HepG2 (cell line): ENCODE measurements around the gene CLIP2. TPM values are rescaled to one million over a fixed set of nuclear protein-coding genes. Genes with fewer than 3 reads are reported as not detected.

ENCODE experiments used
- ATF1 ChIP-seq: IDR thresholded peaks from 2 replicates; pipeline ENCODE4 v1.6.1; 2016; ENCODE audit warnings: mild to moderate bottlenecking, control low read depth
- CCAR2 ChIP-seq: fragments of 200-400 bp; formaldehyde crosslinking; optimal IDR thresholded peaks from 2 replicates; pipeline ENCODE3; 2018; ENCODE audit warnings: low read depth, mild to moderate bottlenecking, low read length, moderate library complexity
- ELF4 ChIP-seq: sonication (generic); formaldehyde crosslinking; IDR thresholded peaks from 2 replicates; pipeline ENCODE4 v1.5.0; 2020; ENCODE audit warnings: missing genetic modification reagents, mild to moderate bottlenecking, moderate library complexity, borderline replicate concordance
- FOXK2 ChIP-seq: fragments of 450-650 bp; IDR thresholded peaks from 2 replicates; pipeline ENCODE4 v1.6.1; 2016
- NRL ChIP-seq: sonication (generic); formaldehyde crosslinking; IDR thresholded peaks from 2 replicates; pipeline ENCODE4 v1.5.0; 2020; ENCODE audit warnings: missing genetic modification reagents, mild to moderate bottlenecking, moderate library complexity, borderline replicate concordance
- RNF2 ChIP-seq: fragments of 450-650 bp; conservative IDR thresholded peaks from 2 replicates; pipeline ENCODE4 v1.6.1; 2016; ENCODE audit warnings: low read depth
- SOX6 ChIP-seq, 2 experiments: fragments of 450-650 bp in 1 of 2; sonication (generic) in 1 of 2; formaldehyde crosslinking in 1 of 2; IDR thresholded peaks; 2 replicates each; pipeline versions ENCODE4 v1.4.0 to v1.6.1; 2017 to 2020; ENCODE audit warnings: antibody characterized with exemption in 1 of 2, mild to moderate bottlenecking in 1 of 2, missing genetic modification reagents in 1 of 2
- TMF1 ChIP-seq: sonication (generic); formaldehyde crosslinking; IDR thresholded peaks from 2 replicates; pipeline ENCODE4 v1.8.1; 2022; ENCODE audit warnings: low read depth, missing genetic modification reagents
- ZNF383 ChIP-seq: sonication (generic); formaldehyde crosslinking; IDR thresholded peaks from 2 replicates; pipeline ENCODE4 v1.4.0; 2020; ENCODE audit warnings: missing genetic modification reagents, mild to moderate bottlenecking, borderline replicate concordance
- ZSCAN22 ChIP-seq: sonication (generic); formaldehyde crosslinking; IDR thresholded peaks from 2 replicates; pipeline ENCODE4 v1.4.0; 2020; ENCODE audit warnings: mild to moderate bottlenecking, missing genetic modification reagents
- polyA plus RNA-seq, 8 experiments: library from polyadenylated mRNA; depleted of rRNA in 3 of 8; stranded (reverse) in 7 of 8; unstranded in 1 of 8; fragments of >200 nt; fragmentation: Illumina TruSeq in 4 of 8; extraction: Trizol in 4 of 8; gene quantifications; 2 replicates each; pipeline versions ENCODE4 v1.2.1 to v1.2.3, GENCODE V29; 2011 to 2016; ENCODE audit warnings: low read depth in 4 of 8, missing spikeins in 1 of 8, mixed read lengths in 1 of 8; ENCODE audit not compliant: insufficient read depth in 1 of 8
- total RNA-seq, 5 experiments: library from RNA; depleted of rRNA; stranded (reverse); fragments of >200 nt; fragmentation: Illumina TruSeq; extraction: Trizol; gene quantifications; 2 replicates each; pipeline ENCODE4 v1.2.3, GENCODE V29; 2016; ENCODE audit warnings: low read depth in 1 of 5
- TF ChIP-seq, protein P1 (sequence below): fragments of 450-650 bp; IDR thresholded peaks from 2 replicates; pipeline ENCODE4 v1.6.1; 2017; ENCODE audit warnings: mild to moderate bottlenecking
- TF ChIP-seq, protein P2 (sequence below): sonication (generic); formaldehyde crosslinking; IDR thresholded peaks from 2 replicates; pipeline ENCODE4 v1.4.0; 2020; ENCODE audit warnings: missing genetic modification reagents
- TF ChIP-seq, protein P3 (sequence below): sonication (generic); formaldehyde crosslinking; IDR thresholded peaks from 2 replicates; pipeline ENCODE4 v1.5.0; 2020; ENCODE audit warnings: mild to moderate bottlenecking, missing genetic modification reagents, moderate library complexity
- TF ChIP-seq, protein P4 (sequence below): sonication (generic); formaldehyde crosslinking; IDR thresholded peaks from 2 replicates; pipeline ENCODE4 v1.4.0; 2020; ENCODE audit warnings: missing genetic modification reagents, borderline replicate concordance
- TF ChIP-seq, protein P5 (sequence below): sonication (generic); formaldehyde crosslinking; IDR thresholded peaks from 2 replicates; pipeline ENCODE4 v1.5.1; 2020; ENCODE audit warnings: missing genetic modification reagents, mild to moderate bottlenecking, borderline replicate concordance

CLIP2 gene
- total and polyA plus RNA-seq, 2 of the 13 experiments (the other 11 are each of a cell fraction or from before 2014, with no cell fraction given), result 6.5 to 17.4 TPM

DNA sequence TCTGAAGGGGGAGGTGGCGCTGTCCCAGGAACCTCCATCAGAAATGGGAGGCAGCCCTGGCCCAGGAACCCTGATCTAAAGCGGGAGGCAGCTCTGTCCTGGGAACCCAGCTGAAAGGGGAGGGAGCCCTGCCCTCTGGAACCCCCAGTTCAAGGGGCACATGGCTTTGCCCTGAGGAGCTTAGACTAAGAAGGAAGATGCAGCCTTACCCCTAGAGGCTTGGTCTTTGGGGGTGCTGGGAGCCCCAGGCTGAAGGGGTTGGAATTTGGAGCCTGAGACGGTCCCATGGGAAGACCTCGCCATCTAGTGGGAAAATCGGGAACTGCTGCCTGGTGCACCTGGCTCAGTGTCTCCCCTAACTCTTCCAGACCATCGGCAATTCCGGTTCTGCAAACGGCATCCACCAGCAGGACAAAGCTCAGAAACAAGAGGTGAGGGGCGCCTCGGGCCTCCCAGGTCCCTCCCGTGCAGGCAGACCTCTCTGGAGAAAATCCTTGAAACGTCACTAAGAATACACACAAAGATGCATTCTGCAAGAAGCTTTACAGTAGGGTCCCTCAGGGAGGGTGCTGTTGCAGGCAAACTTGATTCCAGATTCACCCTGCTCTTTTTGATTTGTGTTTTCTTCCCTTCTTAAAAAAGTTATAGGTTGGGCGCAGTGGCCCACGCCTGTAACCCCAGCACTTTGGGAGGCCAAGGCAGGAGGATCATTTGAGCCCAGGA is 112.1 kb downstream of the CLIP2 start (continued):
- TF ChIP-seq, protein P1, sequence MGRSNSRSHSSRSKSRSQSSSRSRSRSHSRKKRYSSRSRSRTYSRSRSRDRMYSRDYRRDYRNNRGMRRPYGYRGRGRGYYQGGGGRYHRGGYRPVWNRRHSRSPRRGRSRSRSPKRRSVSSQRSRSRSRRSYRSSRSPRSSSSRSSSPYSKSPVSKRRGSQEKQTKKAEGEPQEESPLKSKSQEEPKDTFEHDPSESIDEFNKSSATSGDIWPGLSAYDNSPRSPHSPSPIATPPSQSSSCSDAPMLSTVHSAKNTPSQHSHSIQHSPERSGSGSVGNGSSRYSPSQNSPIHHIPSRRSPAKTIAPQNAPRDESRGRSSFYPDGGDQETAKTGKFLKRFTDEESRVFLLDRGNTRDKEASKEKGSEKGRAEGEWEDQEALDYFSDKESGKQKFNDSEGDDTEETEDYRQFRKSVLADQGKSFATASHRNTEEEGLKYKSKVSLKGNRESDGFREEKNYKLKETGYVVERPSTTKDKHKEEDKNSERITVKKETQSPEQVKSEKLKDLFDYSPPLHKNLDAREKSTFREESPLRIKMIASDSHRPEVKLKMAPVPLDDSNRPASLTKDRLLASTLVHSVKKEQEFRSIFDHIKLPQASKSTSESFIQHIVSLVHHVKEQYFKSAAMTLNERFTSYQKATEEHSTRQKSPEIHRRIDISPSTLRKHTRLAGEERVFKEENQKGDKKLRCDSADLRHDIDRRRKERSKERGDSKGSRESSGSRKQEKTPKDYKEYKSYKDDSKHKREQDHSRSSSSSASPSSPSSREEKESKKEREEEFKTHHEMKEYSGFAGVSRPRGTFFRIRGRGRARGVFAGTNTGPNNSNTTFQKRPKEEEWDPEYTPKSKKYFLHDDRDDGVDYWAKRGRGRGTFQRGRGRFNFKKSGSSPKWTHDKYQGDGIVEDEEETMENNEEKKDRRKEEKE, result no peak
- TF ChIP-seq, protein P2, sequence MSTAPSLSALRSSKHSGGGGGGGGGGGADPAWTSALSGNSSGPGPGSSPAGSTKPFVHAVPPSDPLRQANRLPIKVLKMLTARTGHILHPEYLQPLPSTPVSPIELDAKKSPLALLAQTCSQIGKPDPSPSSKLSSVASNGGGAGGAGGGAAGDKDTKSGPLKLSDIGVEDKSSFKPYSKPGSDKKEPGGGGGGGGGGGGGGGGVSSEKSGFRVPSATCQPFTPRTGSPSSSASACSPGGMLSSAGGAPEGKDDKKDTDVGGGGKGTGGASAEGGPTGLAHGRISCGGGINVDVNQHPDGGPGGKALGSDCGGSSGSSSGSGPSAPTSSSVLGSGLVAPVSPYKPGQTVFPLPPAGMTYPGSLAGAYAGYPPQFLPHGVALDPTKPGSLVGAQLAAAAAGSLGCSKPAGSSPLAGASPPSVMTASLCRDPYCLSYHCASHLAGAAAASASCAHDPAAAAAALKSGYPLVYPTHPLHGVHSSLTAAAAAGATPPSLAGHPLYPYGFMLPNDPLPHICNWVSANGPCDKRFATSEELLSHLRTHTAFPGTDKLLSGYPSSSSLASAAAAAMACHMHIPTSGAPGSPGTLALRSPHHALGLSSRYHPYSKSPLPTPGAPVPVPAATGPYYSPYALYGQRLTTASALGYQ, result no peak
- TF ChIP-seq SOX6 (IDR thresholded peaks at IDR 0.05), result no peak
- 0 out of 2 replicates have a peak, but pooled peaks have one; percentile 35 for TF ChIP-seq SOX6 (CRISPR knock-in tag; IDR thresholded peaks at IDR 0.05)
- TF ChIP-seq NRL (CRISPR knock-in tag), result peak; percentile 56; the same call in 1 of the 2 replicates
- TF ChIP-seq, protein P3, sequence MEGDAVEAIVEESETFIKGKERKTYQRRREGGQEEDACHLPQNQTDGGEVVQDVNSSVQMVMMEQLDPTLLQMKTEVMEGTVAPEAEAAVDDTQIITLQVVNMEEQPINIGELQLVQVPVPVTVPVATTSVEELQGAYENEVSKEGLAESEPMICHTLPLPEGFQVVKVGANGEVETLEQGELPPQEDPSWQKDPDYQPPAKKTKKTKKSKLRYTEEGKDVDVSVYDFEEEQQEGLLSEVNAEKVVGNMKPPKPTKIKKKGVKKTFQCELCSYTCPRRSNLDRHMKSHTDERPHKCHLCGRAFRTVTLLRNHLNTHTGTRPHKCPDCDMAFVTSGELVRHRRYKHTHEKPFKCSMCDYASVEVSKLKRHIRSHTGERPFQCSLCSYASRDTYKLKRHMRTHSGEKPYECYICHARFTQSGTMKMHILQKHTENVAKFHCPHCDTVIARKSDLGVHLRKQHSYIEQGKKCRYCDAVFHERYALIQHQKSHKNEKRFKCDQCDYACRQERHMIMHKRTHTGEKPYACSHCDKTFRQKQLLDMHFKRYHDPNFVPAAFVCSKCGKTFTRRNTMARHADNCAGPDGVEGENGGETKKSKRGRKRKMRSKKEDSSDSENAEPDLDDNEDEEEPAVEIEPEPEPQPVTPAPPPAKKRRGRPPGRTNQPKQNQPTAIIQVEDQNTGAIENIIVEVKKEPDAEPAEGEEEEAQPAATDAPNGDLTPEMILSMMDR (CRISPR knock-in tag), result peak; percentile 92
- no peak for TF ChIP-seq FOXK2
- no peak for TF ChIP-seq ATF1 (CRISPR knock-in tag)
- TF ChIP-seq ZSCAN22 (CRISPR knock-in tag), result peak; percentile 92; the same call in 1 of the 2 replicates
- TF ChIP-seq ZNF383, result no peak
- TF ChIP-seq RNF2, result no peak
- TF ChIP-seq, protein P4, sequence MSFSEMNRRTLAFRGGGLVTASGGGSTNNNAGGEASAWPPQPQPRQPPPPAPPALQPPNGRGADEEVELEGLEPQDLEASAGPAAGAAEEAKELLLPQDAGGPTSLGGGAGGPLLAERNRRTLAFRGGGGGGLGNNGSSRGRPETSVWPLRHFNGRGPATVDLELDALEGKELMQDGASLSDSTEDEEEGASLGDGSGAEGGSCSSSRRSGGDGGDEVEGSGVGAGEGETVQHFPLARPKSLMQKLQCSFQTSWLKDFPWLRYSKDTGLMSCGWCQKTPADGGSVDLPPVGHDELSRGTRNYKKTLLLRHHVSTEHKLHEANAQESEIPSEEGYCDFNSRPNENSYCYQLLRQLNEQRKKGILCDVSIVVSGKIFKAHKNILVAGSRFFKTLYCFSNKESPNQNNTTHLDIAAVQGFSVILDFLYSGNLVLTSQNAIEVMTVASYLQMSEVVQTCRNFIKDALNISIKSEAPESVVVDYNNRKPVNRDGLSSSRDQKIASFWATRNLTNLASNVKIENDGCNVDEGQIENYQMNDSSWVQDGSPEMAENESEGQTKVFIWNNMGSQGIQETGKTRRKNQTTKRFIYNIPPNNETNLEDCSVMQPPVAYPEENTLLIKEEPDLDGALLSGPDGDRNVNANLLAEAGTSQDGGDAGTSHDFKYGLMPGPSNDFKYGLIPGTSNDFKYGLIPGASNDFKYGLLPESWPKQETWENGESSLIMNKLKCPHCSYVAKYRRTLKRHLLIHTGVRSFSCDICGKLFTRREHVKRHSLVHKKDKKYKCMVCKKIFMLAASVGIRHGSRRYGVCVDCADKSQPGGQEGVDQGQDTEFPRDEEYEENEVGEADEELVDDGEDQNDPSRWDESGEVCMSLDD (CRISPR knock-in tag), result no peak
- TF ChIP-seq, protein P5, sequence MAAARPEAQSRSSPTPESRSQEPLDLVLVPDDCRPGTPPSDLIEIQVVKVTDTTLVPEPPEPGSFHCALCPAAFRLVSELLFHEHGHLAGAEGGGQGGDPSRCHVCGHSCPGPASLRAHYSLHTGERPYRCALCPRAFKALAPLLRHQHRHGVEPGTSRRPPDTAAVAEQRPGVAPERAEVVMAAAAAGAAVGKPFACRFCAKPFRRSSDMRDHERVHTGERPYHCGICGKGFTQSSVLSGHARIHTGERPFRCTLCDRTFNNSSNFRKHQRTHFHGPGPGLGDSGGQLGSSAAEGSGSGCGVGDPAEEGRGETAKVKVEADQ (CRISPR knock-in tag), result no peak
- no peak for TF ChIP-seq ELF4 (CRISPR knock-in tag)
- TF ChIP-seq TMF1, result no peak
- TF ChIP-seq CCAR2, result no peak
